HG02678 (cell line): Measurements from ENCODE around the gene PKM.

ENCODE experiments used
- ATAC-seq: cut with Tn5 transposase; IDR thresholded peaks from one replicate; pipeline ENCODE4 v1.9.1; 2021; ENCODE audit warnings: mild to moderate bottlenecking, moderate library complexity; ENCODE audit not compliant: unreplicated experiment

The PKM gene

DNA sequence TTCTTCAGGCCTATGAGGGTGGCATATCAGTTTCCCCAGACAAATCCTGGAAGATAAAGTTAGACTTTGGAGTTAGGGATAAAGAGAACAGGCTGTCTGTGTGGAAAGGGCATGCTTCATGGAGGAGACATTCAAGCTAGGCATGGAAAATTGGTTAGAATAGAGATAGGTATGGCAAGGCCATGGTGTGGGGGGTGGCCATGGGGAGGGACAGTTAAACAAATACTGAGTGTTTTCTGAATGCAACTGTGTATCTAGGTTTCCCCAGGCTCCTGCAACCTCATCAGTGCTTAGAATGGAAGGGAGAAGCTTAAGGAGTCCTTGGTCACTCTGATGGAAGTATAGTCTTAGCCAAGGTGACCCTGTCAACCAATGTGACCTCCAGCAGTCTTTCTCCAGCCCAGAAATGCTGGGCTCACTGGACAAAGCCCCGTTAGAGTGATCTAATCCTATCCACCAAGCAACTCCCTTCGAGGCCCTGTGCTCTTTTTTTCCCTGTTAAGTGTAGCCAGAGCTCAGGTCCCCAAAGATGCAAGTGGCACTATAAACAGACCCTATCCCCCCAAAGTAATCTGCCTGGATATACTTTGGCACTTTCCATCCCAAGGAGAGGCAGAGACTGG lies 5.5 kb upstream of the PKM start:
- no peak for ATAC-seq

DNA sequence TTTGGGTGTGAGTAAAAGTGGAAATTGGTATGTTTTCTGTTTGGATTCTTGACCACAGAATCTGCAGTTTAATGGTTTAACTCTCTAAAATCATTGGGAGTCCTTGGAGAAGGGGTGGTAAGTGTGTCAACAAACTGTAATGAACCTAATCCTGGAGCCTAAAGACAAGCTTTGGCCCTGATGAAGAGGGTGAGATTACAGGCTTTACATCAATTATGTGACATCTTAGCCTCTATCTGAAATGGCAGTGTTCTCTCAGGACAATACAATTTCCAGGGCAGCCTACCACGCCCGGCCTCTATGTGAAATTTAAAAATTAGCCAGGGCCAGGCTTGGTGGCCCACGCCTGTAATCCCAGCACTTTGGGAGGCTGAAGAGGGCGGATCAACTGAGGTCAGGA lies 4.3 kb upstream of the PKM start:
- ATAC-seq: no peak

DNA sequence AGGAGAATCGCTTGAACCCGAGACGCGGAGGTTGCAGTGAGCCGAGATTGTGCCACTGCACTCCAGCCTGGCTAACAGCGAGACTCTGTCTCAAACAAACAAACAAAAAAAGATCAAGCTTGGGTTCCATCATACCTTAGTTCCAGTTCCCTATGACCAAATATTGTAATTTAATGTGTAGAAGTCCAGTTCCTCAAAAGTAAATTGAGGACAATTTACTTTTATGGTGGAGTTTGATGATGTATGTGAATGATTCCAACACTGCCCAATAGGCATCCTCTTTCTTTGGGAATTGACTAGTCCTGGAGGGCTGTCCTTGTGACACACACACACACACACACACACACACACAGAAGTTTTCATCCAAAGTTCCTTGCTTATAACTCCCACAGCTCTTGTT lies 2.8 kb upstream of the PKM start:
- no peak for ATAC-seq

DNA sequence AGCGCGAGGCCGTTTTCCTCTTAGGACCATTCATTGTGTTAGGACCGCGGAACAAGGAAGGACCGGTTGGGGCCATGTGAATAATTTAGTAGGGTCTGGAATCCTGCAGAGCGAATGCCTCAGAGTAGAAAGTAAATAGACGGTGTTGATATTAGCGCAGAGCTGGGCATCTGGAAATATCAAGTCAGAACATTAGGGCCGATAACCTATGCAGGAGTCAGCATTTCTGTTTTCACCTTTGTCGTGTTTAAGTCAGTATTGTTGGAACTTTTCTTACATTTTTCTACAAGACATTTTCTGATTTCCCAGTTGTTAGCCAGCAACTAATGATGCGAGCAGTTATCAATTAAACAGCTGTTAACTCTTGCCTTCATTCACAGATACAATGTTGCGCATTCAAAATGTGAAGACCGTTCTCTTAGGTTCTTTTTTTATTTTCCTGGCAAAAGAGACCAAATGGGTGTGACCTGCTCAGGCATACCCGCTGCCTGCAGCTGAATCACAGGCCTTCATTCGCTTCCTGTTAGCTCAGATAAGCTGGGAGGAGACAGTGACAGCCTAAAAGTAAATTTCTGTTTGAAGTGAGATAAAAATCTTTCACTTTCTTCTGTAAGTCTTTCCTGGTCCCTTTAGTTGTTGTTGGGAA lies 966 bp upstream of the PKM start:
- ATAC-seq: no peak

DNA sequence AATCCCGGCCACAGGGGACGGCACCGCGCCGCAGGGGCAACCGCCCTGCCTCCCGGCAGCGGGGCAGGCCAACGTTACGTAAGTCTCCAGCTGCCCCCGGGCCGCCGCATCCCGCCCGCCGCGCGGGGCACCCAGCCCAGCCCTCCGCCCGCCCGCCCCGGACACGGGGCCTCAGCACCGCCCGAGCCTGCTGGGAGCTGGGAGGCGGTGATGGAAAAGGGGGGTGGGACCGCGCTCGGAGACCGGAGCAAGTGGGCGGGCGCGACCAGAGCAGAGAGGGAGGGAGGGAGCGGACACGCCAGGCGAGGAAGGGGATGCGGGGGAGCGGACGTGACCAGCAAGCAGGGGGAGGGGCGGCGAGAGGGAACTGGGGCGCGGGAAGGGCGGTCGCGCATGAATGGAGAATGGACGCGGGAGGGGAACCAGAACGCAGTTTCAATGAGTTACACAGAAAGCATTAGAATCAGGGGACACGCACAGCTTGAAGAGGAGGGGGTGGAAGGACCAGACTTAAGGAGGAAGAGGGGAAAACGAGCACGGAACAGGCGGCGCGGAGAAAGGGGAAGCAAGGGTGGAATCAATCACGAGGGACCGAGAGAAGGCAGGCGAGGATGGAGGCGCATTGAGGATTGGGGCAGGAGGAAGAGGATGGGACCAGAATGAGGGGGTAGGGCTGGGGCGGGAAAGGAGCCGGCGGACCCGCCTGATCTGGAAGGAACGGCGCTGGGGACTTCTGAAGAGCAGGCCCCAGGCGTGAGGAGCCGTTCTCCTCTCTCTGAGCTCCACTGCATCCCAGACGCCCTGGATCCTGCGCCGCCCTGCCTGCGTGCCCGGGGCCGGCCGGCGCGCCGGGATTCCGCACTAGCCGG lies 559 bp downstream of the PKM start:
- no peak for ATAC-seq

DNA sequence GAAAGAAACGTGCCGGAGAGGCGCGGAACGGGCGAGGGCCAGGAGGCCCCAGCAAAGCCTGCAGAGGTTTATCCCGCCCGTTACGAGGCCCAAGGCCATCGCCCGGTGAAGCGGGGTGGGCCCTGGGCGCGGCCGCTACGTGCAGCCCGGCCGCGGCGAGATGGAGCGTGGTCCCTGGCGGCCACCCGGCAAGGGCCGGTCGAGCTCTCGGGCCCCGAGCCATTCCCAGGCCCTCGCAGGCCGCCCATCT lies 1.1 kb downstream of the PKM start:
- ATAC-seq: no peak

DNA sequence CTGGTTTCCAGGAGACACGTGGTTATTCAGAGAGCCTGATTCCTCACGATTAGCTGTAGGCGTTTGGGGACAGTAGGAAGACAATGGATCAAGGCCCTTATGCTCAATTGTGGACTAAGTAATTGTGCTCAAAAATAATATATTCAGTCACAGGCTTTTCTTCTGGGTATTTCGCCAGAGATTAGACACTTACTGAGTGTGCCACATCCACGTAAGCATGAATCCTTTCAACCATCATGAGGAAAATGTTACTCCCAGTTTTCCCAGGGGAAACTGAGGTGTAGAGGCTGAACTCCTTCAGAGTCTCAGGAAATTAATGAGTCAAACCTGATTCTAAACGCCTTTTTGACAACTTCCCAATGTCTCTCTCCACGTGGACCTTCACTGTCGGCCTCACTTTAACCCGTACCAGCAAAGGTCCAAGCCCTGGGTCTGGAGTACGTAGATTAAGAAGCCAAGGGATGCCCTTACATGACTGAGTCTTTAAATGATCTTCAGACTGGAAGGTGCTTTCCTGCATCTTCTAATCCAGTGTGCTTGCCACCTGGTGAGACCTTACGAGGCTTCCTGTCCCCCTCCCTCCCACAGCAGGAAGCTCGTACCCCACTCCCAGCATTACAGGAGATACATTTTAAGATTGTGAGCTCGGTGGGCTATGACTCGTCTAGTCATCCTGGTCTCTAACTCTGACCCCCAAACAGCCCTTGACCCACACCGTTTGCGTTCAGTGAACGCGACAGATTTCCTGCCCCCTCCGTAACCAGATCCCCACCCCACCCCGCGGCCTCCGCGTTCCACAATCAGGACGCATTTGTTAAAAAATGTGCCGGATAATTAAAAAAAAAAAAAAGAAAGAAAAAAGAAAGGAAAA lies 1.7 kb downstream of the PKM start:
- ATAC-seq: no peak

DNA sequence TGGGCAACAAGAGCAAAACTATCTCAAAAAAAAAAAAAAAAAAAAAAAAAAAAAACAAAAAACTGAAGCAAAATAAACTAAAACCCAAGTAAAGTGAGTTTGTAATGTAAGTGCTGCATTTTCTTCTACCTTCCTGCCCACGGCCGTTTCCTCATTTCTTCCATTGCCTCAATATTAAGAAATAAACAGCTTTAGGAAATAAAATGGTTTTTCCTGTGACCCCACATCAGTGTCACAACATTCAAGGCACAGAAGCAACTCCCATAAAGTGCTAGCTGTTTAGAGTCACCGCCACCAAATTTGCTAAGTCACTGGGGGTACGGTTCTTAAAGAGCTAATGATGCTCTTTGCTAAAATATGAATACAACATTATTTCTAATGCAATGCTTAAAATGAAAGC lies 3.3 kb downstream of the PKM start:
- no peak for ATAC-seq

DNA sequence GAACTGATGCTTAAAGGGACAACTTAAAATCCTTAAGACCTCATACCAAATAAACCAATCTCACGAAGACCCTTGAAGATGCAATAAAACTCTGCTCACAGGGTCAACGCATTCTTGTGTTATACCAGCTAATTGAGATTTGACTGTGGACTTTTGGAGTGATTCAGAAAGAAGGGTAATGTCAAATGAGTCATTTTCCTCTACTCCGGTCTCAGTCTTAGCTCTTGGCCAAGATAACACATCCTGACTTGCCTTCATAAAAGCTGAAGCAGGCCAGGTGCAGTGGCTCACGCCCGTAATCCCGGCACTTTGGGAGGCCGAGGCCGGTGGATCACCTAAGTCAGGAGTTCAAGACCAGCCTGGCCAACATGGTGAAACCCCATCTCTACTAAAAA lies 3.8 kb downstream of the PKM start:
- no peak for ATAC-seq

DNA sequence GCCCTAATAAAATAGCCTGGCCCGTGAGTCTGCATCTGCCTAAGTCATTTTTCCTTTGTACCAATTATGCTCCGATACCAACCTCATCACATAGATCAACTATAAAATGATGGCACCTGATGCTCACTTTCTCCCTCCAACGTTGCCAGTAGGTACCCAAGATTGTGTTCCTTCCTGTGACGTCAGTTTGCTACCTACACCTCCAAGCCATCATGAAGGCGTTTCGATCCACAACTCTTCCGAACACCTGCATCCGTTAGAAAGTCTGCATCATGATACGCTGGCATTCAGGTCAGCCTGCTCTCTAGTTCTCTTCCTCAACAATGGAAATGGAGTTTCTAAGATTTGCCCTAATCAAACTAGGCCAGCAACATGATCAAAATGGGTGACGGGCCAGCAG lies 7.7 kb downstream of the PKM start:
- no peak for ATAC-seq

DNA sequence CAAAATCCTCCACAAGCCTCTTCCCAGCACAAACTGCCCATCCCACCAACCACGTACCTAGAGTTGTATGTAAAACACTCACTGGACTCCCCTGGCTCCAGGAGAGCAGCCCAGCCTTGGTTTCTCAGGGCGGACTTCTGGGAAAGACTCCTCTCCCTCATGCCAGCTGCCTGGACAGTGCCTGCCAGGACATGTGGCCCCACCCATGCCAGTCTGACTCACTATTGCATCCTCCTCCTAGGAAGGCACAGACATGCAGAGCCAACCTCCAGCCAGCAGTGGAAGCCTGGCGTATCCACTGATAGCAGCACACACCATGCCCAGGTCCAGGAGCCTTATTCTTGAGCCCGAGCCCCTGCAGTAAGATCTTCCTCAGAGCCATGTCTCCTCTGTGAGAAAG lies 8.6 kb downstream of the PKM start:
- no peak for ATAC-seq

DNA sequence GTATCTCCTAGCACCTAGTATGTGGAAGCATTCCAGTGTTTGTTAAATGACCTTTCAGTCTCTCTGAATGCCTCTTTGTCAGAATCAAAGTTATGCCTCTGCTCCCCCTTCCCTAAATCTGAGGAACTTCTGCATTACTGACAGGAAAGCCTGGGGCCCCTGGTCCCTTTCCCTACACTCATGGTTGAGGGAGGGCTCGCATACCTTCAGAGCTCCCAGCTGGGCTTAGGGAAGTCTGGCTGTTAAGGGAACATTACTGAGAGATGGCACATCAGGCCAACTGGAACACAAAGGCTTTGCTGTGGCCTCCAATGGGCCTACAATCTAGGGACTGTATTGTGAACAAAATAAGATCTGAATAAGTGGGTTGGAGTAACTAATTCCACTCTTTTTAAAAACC lies 10.3 kb downstream of the PKM start:
- no peak for ATAC-seq

DNA sequence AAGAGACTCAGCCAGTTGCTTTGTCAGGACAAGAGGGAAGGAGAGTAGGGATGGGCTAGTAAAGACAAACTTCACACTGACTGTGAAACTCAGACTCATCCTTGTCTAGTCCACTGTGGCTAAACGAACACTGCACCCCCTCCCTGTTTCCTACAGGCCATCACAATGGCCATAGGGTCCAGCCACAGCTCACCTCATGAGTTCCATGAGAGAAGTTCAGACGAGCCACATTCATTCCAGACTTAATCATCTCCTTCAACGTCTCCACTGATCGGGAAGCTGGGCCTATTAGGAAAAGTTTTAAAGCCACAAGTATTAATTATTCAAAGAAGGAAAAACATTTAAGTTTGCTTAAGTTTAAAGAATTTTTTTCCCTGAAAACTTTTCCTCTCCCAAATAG lies 13.8 kb downstream of the PKM start:
- no peak for ATAC-seq

DNA sequence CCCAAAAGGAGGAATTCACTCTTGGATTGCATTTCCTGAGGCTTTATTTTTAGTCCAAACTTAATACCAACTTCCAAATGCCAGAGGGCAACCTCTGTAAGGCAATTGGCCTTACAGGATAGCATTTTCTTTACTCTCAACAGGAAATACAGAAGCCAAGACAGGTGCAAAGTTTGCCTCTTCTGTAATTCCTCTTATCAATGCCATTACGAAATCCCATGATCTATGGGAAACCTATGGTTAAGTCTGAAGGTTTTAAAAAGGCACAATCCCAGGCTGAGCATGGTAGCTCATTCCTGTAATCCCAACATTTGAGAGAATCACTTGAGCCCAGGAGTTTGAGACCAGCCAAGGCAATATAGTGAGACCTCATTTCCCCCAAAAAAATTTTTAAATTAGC lies 14.9 kb downstream of the PKM start:
- no peak for ATAC-seq

DNA sequence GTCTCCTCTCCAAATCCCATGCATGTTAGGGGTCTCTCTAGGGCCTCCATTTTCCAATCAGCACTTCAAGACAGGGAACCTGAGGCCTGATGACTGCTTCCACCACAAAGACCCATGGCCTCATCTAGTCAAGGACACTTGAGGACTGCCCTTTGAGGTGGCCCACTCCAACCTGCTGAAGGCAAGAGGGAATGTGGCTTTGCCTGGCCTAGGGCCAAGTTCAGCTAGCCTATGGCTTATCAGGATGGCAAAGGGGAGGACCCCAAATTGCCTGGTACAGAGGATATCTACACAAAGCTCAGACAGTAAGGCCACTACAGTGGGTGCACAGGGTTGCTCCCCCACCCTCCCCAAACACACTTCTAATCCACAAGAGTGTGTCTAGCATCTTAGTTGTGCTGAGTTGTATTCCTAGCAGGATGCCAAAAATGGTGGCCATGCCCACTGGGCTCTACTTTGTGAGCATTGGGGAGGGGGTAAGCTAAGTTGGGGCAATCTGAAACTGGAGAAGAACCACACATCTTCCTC lies 23.4 kb downstream of the PKM start:
- no peak for ATAC-seq

DNA sequence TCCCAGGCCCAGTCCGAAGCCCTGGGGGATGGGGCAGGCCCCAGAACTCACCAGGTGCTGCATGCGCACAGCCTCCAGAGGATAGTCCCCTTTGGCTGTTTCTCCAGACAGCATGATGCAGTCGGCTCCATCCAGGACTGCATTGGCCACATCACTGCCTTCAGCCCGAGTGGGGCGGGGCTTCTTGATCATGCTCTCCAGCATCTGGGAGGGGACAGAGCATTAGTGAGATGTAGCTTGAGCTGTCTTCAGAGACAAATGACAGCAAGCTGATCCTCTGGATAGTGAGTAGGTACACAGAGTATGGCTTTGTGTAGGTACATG lies 24.4 kb downstream of the PKM start:
- no peak for ATAC-seq

DNA sequence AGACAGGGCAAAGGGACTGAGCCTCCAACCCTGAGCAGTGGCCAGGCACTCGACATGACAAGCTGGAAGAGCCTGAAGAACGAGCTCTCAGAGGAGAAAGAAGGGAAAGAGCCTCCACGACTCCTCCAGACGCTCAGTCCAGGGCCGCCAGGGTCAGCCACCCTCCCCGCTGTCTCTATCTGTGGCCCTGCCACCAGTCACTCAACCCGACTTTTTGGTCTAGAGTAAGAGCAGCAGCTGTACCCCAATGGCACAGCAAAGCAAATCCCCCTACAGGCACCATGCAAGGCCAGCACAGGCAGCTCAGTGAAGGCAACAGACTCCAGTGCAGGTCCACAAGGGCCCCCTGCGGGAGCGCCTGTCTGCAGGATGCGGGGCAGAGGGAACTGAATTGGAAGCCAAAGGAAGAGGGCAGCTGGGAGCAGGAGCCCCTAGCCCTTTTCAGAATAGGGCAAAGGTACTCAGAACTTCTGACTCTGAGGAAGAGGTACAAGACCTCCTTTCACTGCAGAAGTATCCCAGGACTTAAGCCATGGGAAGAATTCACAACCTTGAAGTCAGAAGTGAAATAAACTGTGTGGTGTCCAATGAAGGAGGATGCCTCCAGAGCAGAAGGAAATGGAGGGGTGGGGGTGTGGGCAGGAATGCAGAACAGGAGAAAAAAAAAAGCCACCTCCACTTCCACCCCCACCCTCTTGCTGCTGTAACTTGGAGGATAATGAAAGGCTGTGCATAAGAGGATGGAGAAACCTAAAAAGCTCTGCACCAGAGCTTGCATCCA lies 24.9 kb downstream of the PKM start:
- no peak for ATAC-seq

DNA sequence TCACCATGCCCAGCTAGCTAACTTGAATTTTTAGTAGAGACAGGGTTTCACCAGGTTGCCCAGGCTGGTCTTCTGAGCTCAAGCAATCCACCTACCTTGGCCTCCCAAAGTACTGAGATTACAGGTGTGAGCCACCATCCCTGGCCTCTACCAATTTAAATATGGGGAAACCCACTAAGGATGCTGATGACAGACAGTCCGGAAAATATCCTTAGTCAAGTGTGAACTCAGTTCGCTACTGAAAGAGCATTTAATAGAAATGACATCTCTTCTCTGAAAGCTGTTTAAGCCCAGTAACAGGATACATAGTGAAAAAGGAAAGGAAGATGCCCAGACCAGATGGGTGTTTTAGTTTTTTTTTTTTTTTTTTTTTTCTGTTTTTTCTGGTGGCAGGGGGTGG lies 25.7 kb downstream of the PKM start:
- ATAC-seq: no peak

DNA sequence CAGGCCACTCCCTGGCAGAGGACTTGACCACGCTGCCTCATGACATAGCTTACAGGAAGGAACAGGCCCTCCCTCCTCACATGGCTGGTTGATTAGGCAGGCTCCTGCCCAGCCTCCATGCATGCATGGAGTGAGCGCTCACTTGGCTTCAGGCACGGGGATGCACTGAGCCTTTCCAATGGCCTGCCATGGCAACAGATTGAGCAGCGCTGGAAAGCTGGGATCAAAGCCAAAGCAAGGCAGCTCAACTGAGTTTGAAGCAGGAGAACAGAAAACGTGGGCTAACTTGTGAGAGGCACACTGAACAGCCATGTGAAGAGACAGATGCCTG lies 27.5 kb downstream of the PKM start:
- ATAC-seq: no peak

DNA sequence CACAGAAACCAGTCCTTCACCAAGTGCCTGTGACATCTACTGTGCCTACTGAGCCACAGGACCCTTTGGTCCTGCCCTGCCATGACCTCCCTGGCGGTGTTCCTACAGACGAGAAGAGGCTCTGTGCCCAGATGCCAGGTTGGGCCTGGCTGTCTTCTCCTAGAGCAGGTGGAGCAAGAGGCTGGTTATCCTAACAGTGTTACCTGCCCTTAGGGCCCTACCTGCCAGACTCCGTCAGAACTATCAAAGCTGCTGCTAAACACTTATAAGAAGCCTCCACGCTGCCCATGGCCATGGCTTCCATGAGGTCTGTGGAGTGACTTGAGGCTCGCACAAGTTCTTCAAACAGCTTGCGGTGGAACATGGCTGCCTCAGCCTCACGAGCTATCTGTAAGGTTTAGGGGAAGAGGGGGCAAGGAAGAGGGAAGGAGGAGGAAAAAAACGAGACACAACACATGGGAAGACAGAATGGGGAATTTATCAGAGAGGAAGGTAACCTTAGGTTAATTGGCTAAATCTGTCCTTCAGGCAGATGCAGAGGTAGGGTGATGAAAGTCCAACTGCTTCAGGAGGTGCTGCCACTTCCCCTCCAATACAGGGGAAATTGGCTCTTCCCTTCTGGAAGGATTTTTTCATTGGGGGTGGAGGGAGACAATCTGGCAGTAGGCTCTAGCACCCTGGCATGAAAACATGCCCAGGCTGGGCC lies 28.0 kb downstream of the PKM start:
- ATAC-seq: no peak
